Activated naive CD4-positive, alpha-beta T cell treated with anti-CD3 and anti-CD28 coated beads, Interleukin-2, amount 50 U/mL, for 24 hours (primary cell): Measurements from ENCODE around the gene GRIN3A.
"Not testable (repeated sequence)": the region's sequence is repeated elsewhere in the genome, so short reads cannot be mapped to it uniquely, and the experiment has no call there.

ENCODE experiments used
- H3K27ac Mint-ChIP-seq: one replicate; pipeline ENCODE4 v1.8.0; 2021; ENCODE audit warnings: mild to moderate bottlenecking, mixed read lengths
- H3K27me3 Mint-ChIP-seq: one replicate; pipeline ENCODE4 v1.8.0; 2021; ENCODE audit warnings: mixed read lengths
- H3K36me3 Mint-ChIP-seq: one replicate; pipeline ENCODE4 v1.8.0; 2021; ENCODE audit warnings: mixed read lengths
- H3K4me1 Mint-ChIP-seq: one replicate; pipeline ENCODE4 v1.8.0; 2021; ENCODE audit warnings: mixed read lengths
- H3K4me3 Mint-ChIP-seq: one replicate; pipeline ENCODE4 v1.8.0; 2021; ENCODE audit warnings: mild to moderate bottlenecking, mixed read lengths
- H3K9me3 Mint-ChIP-seq: one replicate; pipeline ENCODE4 v1.8.0; 2021; ENCODE audit warnings: mixed read lengths

GRIN3A gene

GRCh38 chr9:101582553-101582952 is 155.9 kb downstream of the GRIN3A start:
- Mint-ChIP-seq H3K36me3 (peaks cover 2% of the 10 kb centered on the region), H3K4me1 (peaks cover 6% of the 10 kb centered on the region), H3K4me3 (no peak overlapping the region), H3K27ac (no peak overlapping the region), H3K27me3 (no peaks in the 10 kb centered on the region), H3K9me3 (no peaks in the 10 kb centered on the region)

GRCh38 chr9:101579711-101580545 is 158.5 kb downstream of the GRIN3A start:
- H3K36me3 Mint-ChIP-seq, result peaks cover 2% of the 10 kb centered on the region
- no peaks in the 10 kb centered on the region for H3K9me3 Mint-ChIP-seq
- peaks cover 8% of the 10 kb centered on the region for H3K4me1 Mint-ChIP-seq

GRCh38 chr9:101578378-101578777 is 160.1 kb downstream of the GRIN3A start:
- Mint-ChIP-seq H3K27ac (no peak overlapping the region), H3K36me3 (peaks cover 2% of the 10 kb centered on the region), H3K9me3 (no peaks in the 10 kb centered on the region), H3K4me3 (no peak overlapping the region), H3K4me1 (peaks cover 24% of the 10 kb centered on the region), H3K27me3 (no peaks in the 10 kb centered on the region)

More at GRCh38 chr9:101579711-101580545, 158.5 kb downstream of the GRIN3A start:
- Mint-ChIP-seq H3K27ac (no peak overlapping the region), H3K27me3 (no peaks in the 10 kb centered on the region), H3K4me3 (no peak overlapping the region)

- peaks cover 2% of the 10 kb centered on the region for H3K36me3 Mint-ChIP-seq
- no peaks in the 10 kb centered on the region for H3K9me3 Mint-ChIP-seq
- no peak overlapping the region for H3K4me3 Mint-ChIP-seq
- no peaks in the 10 kb centered on the region for H3K27me3 Mint-ChIP-seq
- H3K4me1 Mint-ChIP-seq, result peaks cover 59% of the 10 kb centered on the region
- H3K27ac Mint-ChIP-seq, result peak overlapping the region; percentile 19
These were observed 163.6 kb downstream of the GRIN3A start for GRCh38 chr9:101574731-101575333.

GRCh38 chr9:101572316-101572715 is 166.1 kb downstream of the GRIN3A start:
- Mint-ChIP-seq H3K4me3 (peak overlapping the region; percentile 34), H3K9me3 (no peaks in the 10 kb centered on the region), H3K27ac (peak overlapping the region; percentile 94), H3K4me1 (peaks cover 83% of the 10 kb centered on the region), H3K36me3 (peaks cover 4% of the 10 kb centered on the region), H3K27me3 (no peaks in the 10 kb centered on the region)

- Mint-ChIP-seq H3K27ac (peak overlapping the region; percentile 92), H3K27me3 (no peaks in the 10 kb centered on the region), H3K4me3 (peak overlapping the region; percentile 61), H3K36me3 (peaks cover 5% of the 10 kb centered on the region), H3K4me1 (peaks cover 90% of the 10 kb centered on the region), H3K9me3 (no peaks in the 10 kb centered on the region)
These were observed 167.3 kb downstream of the GRIN3A start for GRCh38 chr9:101571114-101571513.

- Mint-ChIP-seq H3K36me3 (peaks cover 11% of the 10 kb centered on the region), H3K4me3 (peak overlapping the region; percentile 61), H3K27me3 (no peaks in the 10 kb centered on the region), H3K9me3 (no peaks in the 10 kb centered on the region), H3K4me1 (peaks cover 81% of the 10 kb centered on the region), H3K27ac (peak overlapping the region; percentile 92)
These were observed 168.5 kb downstream of the GRIN3A start for GRCh38 chr9:101569741-101570501.

- H3K27me3 Mint-ChIP-seq, result no peaks in the 10 kb centered on the region
- peaks cover 13% of the 10 kb centered on the region for H3K36me3 Mint-ChIP-seq
- no peaks in the 10 kb centered on the region for H3K9me3 Mint-ChIP-seq
- peak overlapping the region; percentile 63 for H3K27ac Mint-ChIP-seq
- H3K4me1 Mint-ChIP-seq, result peaks cover 61% of the 10 kb centered on the region
- no peak overlapping the region for H3K4me3 Mint-ChIP-seq
These were observed 170.6 kb downstream of the GRIN3A start for GRCh38 chr9:101567725-101568350.

GRCh38 chr9:101566904-101567724 is 171.3 kb downstream of the GRIN3A start:
- peaks cover 18% of the 10 kb centered on the region for H3K36me3 Mint-ChIP-seq
- H3K27ac Mint-ChIP-seq, result peak overlapping the region; percentile 1
- H3K4me3 Mint-ChIP-seq, result no peak overlapping the region
- peaks cover 55% of the 10 kb centered on the region for H3K4me1 Mint-ChIP-seq
- no peaks in the 10 kb centered on the region for H3K27me3 Mint-ChIP-seq
- H3K9me3 Mint-ChIP-seq, result no peaks in the 10 kb centered on the region

GRCh38 chr9:101564252-101564651 is 174.2 kb downstream of the GRIN3A start:
- H3K36me3 Mint-ChIP-seq, result peaks cover 41% of the 10 kb centered on the region

GRCh38 chr9:101562966-101563365 is 175.5 kb downstream of the GRIN3A start:
- Mint-ChIP-seq H3K36me3 (peaks cover 50% of the 10 kb centered on the region), H3K4me3 (no peak overlapping the region), H3K9me3 (peaks cover 13% of the 10 kb centered on the region), H3K4me1 (peaks cover 49% of the 10 kb centered on the region), H3K27me3 (no peaks in the 10 kb centered on the region), H3K27ac (no peak overlapping the region)

More at GRCh38 chr9:101564252-101564651, 174.2 kb downstream of the GRIN3A start:
- Mint-ChIP-seq H3K27me3 (no peaks in the 10 kb centered on the region), H3K4me3 (no peak overlapping the region), H3K27ac (no peak overlapping the region), H3K4me1 (peaks cover 52% of the 10 kb centered on the region), H3K9me3 (peaks cover under 1% of the 10 kb centered on the region)

GRCh38 chr9:101561740-101562139 is 176.7 kb downstream of the GRIN3A start:
- H3K27ac Mint-ChIP-seq, result no peak overlapping the region
- H3K4me3 Mint-ChIP-seq, result no peak overlapping the region
- peaks cover 61% of the 10 kb centered on the region for H3K36me3 Mint-ChIP-seq

GRCh38 chr9:101549472-101550098 is 188.9 kb downstream of the GRIN3A start:
- not testable (repeated sequence) for H3K9me3 Mint-ChIP-seq, H3K27ac Mint-ChIP-seq, H3K4me3 Mint-ChIP-seq, H3K27me3 Mint-ChIP-seq
- Mint-ChIP-seq H3K4me1 (peaks cover 16% of the 10 kb centered on the region), H3K36me3 (peaks cover 42% of the 10 kb centered on the region)

More at GRCh38 chr9:101561740-101562139, 176.7 kb downstream of the GRIN3A start:
- Mint-ChIP-seq H3K4me1 (peaks cover 37% of the 10 kb centered on the region), H3K9me3 (peaks cover 13% of the 10 kb centered on the region), H3K27me3 (no peaks in the 10 kb centered on the region)

GRCh38 chr9:101543098-101543735 is 195.2 kb downstream of the GRIN3A start:
- no peaks in the 10 kb centered on the region for H3K9me3 Mint-ChIP-seq
- H3K27me3 Mint-ChIP-seq, result no peaks in the 10 kb centered on the region
- H3K36me3 Mint-ChIP-seq, result peaks cover 23% of the 10 kb centered on the region
- no peak overlapping the region for H3K27ac Mint-ChIP-seq
- H3K4me3 Mint-ChIP-seq, result no peak overlapping the region
- peaks cover 3% of the 10 kb centered on the region for H3K4me1 Mint-ChIP-seq
